Mucosa of stomach (tissue), 1 donor: ENCODE data around the gene UBE2L5.
A peak's percentile ranks its signal among the peaks of the same experiment; 100 is the strongest.
"Not testable (repeated sequence)": the region's sequence is repeated elsewhere in the genome, so short reads cannot be mapped to it uniquely, and the experiment has no call there.

Experiments
- H3K27me3 ChIP-seq: one replicate; pipeline ENCODE4 v1.7.0; 2013; ENCODE audit warnings: mild to moderate bottlenecking, low read length; ENCODE audit not compliant: control insufficient read depth, insufficient read depth
- H3K36me3 ChIP-seq: one replicate; pipeline ENCODE4 v1.7.0; 2013; ENCODE audit warnings: low read length; ENCODE audit not compliant: control insufficient read depth, insufficient read depth
- H3K4me1 ChIP-seq: one replicate; pipeline ENCODE4 v1.7.0; 2013; ENCODE audit warnings: mild to moderate bottlenecking, low read length; ENCODE audit not compliant: control insufficient read depth, insufficient read depth
- H3K4me3 ChIP-seq: one replicate; pipeline ENCODE4 v1.7.0; 2013; ENCODE audit warnings: low read length
- H3K9ac ChIP-seq: one replicate; pipeline ENCODE4 v1.7.0; 2013; ENCODE audit warnings: mild to moderate bottlenecking, low read length, moderate library complexity
- H3K9me3 ChIP-seq: one replicate; pipeline ENCODE4 v1.7.0; 2013; ENCODE audit warnings: mild to moderate bottlenecking, low read length, moderate library complexity; ENCODE audit not compliant: control insufficient read depth
- donor health status: Pancreatic carcinoma.

The UBE2L5 gene

DNA sequence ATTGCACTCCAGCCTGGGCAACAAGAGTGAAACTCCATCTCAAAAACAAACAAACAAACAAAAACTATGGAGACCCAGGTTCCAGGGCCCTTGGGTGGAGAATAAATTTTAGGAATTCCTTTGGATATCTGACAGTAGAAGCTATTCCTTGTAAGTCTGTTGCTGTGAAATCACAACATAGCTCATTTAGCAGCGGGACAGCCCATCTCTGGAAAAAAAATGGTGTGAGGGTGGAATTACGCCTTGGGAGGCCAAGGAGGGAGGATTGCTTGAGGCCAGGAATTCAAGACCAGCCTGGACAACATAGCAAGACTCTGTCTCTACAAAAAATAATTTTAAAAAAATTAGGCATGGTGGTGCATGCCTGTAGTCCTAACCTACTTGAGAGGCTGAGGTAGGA is 27.8 kb downstream of the UBE2L5 start:
- no peak overlapping the region for H3K4me3 ChIP-seq
- H3K36me3 ChIP-seq = no peaks in the 10 kb centered on the region
- no peaks in the 10 kb centered on the region for H3K9me3 ChIP-seq
- no peak overlapping the region for H3K9ac ChIP-seq
- peaks cover 12% of the 10 kb centered on the region for H3K4me1 ChIP-seq
- H3K27me3 ChIP-seq = no peaks in the 10 kb centered on the region

DNA sequence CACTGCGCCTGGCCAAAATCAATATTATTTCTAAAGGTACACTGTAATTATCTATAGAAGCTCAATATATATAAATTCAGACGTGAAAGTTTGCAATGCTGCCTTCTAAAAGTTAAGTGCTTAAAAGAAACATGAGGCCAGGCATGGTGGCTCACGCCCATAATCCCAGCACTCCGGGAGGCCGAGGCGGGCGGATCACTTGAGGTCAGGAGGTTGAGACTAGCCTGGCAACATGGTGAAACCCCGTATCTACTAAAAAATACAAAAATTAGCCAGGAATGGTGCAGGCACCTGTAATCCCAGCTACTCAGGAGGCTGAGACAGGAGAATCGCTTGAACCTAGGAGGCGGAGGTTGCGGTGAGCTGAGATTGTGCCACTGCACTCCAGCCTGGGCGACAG is 29.2 kb downstream of the UBE2L5 start:
- H3K27me3 ChIP-seq, H3K9me3 ChIP-seq, H3K4me3 ChIP-seq, H3K9ac ChIP-seq, H3K36me3 ChIP-seq, H3K4me1 ChIP-seq: not testable (repeated sequence)

DNA sequence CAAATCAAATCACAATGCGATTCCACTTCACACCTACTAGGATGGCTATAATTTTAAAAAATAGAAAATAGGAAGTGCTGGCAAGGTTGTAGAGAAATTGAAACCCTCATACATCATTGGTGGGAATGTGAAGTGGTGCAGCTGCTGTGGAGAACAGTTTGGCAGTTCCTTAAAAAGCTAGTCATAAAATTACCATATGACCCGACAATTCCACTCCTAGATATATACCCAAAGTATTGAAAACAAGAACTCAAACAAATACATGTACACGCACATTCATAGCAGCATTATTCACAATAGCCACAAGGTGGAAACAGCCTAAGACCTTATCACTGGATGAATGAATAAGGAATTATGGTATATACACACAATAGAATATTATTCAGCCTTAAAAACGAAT is 31.4 kb downstream of the UBE2L5 start:
- Histone ChIP-seq H3K9ac (no peak overlapping the region), H3K4me1 (no peaks in the 10 kb centered on the region), H3K36me3 (no peaks in the 10 kb centered on the region), H3K9me3 (no peaks in the 10 kb centered on the region), H3K27me3 (no peaks in the 10 kb centered on the region), H3K4me3 (no peak overlapping the region)

DNA sequence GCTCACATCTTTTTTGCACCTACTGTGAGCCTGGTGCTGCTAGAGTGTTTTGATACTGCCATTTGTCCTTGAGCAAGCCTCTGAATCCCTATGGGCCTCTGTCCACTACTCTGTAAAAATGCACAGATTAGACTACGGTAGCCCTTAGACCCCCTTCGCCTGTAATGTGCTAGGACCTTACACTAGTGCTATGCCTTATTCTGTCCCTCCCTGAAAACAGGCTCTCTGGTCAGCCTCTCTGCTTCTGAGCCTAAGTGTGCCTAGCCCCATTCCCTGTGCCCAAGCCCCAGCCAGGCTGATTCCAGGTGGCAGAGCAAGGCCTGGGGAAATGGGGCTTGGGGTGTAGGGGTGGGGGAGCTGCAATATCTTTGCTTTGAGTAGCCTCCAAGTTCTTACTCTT is 32.7 kb downstream of the UBE2L5 start:
- Histone ChIP-seq H3K36me3 (no peaks in the 10 kb centered on the region), H3K4me3 (no peak overlapping the region), H3K9me3 (no peaks in the 10 kb centered on the region), H3K27me3 (no peaks in the 10 kb centered on the region), H3K4me1 (no peaks in the 10 kb centered on the region), H3K9ac (no peak overlapping the region)

DNA sequence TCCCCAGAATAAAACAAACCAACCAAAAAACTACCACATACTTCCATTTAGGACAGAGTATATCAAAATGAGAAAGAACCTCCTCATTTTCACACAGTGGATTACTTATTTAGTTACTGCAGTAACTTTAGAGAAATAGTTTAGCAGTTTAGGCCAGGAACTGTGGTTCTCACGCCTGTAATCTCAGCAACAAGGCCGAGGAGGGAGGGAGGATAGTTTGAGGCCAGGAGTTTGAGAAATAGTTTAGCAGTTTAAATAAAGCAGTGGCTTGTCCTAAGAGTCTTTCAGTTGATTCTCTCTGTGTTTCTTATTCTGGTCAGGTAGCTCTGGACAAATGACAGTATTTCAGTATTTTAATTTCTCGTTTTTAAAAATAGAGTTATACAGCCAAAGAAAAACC is 34.0 kb downstream of the UBE2L5 start:
- H3K9ac ChIP-seq = no peak overlapping the region
- H3K9me3 ChIP-seq = no peaks in the 10 kb centered on the region
- H3K4me1 ChIP-seq = no peaks in the 10 kb centered on the region
- no peaks in the 10 kb centered on the region for H3K27me3 ChIP-seq
- no peak overlapping the region for H3K4me3 ChIP-seq
- H3K36me3 ChIP-seq = no peaks in the 10 kb centered on the region

DNA sequence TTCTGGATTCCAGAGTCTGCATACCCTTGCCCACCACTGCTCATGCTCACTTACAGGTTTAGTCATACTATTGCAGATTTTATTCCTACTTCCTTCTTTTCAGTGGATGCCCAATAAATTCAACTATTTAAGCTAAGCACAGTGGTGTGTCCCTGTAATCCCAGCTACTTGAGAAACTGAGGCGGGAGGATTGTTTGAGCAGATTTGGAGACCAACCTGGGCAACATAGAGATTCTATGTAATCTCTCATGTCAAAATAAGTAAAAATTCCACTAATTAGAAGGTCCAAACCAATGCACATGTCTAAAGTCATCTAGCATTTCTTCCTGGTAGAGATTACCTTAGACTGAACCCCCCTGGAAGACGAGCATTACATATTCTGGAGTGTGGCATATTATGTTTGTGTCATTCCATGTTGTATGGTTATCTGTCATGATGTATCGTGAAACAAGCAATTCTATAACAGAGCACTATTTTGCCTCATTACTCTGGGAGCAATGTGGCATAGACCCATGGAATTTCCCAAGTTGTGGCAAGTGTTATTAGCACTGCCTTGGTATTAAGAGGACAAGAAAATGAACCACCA is 35.1 kb downstream of the UBE2L5 start:
- Histone ChIP-seq H3K27me3 (no peaks in the 10 kb centered on the region), H3K36me3 (no peaks in the 10 kb centered on the region), H3K9me3 (no peaks in the 10 kb centered on the region), H3K4me3 (no peak overlapping the region), H3K9ac (no peak overlapping the region), H3K4me1 (no peaks in the 10 kb centered on the region)

DNA sequence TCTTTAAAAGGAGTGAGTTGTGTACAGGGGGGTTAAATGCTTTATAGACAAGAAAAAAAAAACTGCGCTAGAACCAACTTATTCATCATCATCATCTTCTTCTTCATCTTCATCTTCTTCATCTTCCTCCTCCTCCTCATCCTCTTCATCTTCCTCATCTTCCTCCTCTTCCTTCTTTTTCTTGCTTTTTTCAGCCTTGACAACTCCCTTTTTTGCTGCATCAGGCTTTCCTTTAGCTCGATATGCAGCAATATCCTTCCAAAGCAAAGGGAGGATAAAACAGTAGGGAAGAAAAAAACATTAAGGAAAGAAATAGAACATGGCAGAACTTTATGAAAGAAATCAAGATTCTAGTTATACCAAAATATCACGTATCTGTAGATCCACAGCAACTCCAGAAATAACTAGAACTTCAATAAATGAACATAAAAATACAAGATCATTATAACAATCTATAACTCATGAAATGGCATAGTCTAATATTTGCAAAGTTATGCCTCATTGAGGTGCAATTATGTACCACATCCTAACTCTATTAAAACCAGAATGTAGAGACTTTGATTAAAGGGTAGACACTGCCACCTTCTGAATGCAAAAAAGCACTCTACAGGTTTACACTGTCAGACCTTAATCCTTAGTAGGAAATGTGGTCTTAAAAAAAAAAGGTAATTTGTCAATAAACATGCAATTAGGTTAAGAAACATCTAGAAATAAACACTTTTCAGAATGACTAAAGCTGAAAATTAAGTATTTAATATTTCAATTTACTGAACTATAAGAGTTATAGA is 39.2 kb downstream of the UBE2L5 start:
- H3K4me3 ChIP-seq, H3K9me3 ChIP-seq, H3K27me3 ChIP-seq, H3K9ac ChIP-seq, H3K36me3 ChIP-seq: not testable (repeated sequence)
- peaks cover 14% of the 10 kb centered on the region for H3K4me1 ChIP-seq

DNA sequence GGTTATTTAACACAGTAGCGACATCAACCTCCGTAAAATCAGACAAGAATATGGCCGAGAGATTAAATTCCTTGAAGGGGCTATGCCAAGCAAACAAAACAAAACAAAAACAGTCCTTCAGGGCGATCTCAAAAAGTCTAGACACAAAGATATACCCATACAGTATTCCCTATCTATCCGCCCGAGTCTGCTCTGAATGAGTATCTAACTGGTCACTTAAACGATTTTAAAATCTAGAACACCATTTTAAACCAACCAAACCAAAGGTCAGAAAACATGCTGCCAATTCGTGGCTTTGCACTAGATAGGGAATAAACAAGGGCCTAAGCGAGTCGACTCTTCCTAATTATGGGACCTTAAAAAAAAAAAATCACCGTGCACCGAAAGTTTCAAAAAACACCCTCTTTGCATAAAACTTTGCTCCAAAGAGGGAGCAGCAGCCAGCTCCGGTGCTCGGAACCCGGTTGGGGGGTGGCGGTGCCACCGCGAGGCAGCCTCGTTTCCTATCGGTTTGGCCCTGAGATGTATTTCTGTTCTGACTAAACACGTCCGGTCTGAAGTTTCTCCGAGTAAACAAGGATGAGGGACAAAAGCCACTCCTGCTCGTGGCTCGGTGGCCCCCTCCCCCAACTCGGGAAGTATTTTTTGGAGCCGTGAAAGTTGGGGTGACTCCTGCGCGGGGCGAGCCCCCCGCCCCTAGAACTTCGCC is 41.6 kb downstream of the UBE2L5 start:
- H3K4me1 ChIP-seq = peaks cover 14% of the 10 kb centered on the region
- H3K27me3 ChIP-seq = no peaks in the 10 kb centered on the region
- peak overlapping the region; percentile 92 for H3K9ac ChIP-seq
- H3K4me3 ChIP-seq = peak overlapping the region; percentile 5
- no peaks in the 10 kb centered on the region for H3K36me3 ChIP-seq
- H3K9me3 ChIP-seq = no peaks in the 10 kb centered on the region

- H3K36me3 ChIP-seq = no peaks in the 10 kb centered on the region
- peak overlapping the region; percentile 92 for H3K9ac ChIP-seq
- no peaks in the 10 kb centered on the region for H3K9me3 ChIP-seq
- H3K27me3 ChIP-seq = no peaks in the 10 kb centered on the region
- H3K4me1 ChIP-seq = peaks cover 14% of the 10 kb centered on the region
- peak overlapping the region; percentile 5 for H3K4me3 ChIP-seq
Observed at GRCh38 chr13:30464496-30465342, 42.4 kb downstream of the UBE2L5 start.

DNA sequence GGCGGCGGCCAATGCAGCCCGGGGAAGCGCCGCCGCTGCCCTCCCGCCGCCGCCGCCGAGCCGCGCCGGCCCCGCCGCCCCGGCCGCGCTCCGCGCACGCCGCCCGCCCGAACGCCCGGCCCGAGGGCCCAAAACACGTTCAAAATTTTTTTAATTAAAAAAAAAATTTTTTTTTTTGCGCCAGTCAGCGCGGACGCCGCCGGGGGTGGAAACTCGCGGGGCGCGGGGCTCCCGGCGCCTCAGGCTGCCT is 43.0 kb downstream of the UBE2L5 start:
- Histone ChIP-seq H3K9ac (peak overlapping the region; percentile 96), H3K36me3 (no peaks in the 10 kb centered on the region), H3K9me3 (no peaks in the 10 kb centered on the region), H3K4me3 (peak overlapping the region; percentile 71), H3K27me3 (no peaks in the 10 kb centered on the region), H3K4me1 (peaks cover 14% of the 10 kb centered on the region)

- H3K27me3 ChIP-seq = no peaks in the 10 kb centered on the region
- peak within 1 kb of the TSS; percentile 96 for H3K9ac ChIP-seq
- no peaks in the 10 kb centered on the region for H3K36me3 ChIP-seq
- no peaks in the 10 kb centered on the region for H3K9me3 ChIP-seq
- peaks cover 14% of the 10 kb centered on the region for H3K4me1 ChIP-seq
- H3K4me3 ChIP-seq = peak within 1 kb of the TSS; percentile 71
Observed at GRCh38 chr13:30465593-30466357, 43.5 kb downstream of the UBE2L5 start, which contains the start of gene HMGB1. Gene HMGB1 (minus strand): TSS chr13:30465936. CDS start chr13:30463680, 2,256 bp downstream.
